Fibroblast of the aortic adventitia (primary cell): Measurements from ENCODE around the gene MEP1A. TPM values are rescaled to one million over a fixed set of nuclear protein-coding genes. Genes with fewer than 3 reads are reported as not detected.

ENCODE experiments used
- DNase-seq: peaks from one replicate; pipeline ENCODE4 v3.0.0-alpha.2; 2010; ENCODE audit warnings: low read depth
- H3K4me3 ChIP-seq: 2 replicates; pipeline ENCODE4 v1.5.1; 2011; ENCODE audit warnings: low read depth, mild to moderate bottlenecking, control low read depth, low read length, moderate library complexity
- CTCF ChIP-seq: IDR thresholded peaks from 2 replicates; pipeline ENCODE4 v1.5.1; 2011; ENCODE audit warnings: mild to moderate bottlenecking, low read length, control low read depth, inconsistent platforms; ENCODE audit not compliant: insufficient read depth
- total RNA-seq: library from RNA; depleted of rRNA; stranded (reverse); fragments of >200 nt; gene quantifications from 2 replicates; pipeline ENCODE4 v1.2.3, GENCODE V29; 2012; ENCODE audit warnings: low replicate concordance

Gene MEP1A
- total RNA-seq, 1 donor, result not detected

- TF ChIP-seq CTCF, result no peak
- H3K4me3 ChIP-seq, result no peak overlapping the region
- DNase-seq, result no peak
These were observed 15.5 kb upstream of the MEP1A start for GRCh38 chr6:46777476-46778346.

DNA sequence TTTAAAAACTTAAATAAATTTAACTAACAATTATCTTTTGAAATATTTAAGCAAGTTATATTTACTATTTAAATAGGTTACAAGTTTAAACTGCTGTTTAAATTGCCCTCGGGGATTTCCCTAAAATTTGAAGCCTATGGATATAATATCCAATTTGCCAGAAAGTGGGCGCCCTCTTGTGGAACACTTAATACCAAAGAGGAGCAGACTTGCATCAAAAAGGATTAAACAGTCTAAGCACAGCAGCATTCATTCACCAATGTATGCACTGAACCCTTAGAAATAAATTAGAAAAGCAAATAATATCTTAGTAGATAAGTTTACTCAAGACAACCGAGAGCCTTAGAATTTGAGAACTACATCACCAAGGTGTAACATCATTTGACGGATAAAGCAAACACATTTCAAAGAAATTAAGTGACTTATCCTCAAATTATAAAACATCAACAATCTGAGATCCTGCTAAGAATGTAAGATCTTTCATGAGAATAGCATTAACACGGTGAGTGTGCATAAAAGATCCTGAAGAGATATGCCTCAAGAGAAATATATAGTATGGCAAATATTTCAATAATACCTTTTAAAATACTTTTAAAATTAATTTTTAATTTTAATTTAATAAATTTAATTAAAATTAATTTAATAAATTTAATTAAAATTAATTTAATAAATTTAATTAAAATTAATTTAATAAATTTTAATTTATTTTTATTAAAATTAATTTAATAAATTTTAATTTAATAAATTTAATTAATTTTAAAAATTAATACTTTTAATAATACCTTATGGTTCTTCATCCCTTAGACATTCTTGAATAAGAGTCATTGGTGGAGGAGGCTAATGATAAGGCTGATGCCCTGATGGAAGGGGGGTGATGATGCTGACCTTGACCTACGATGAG is 11.5 kb upstream of the MEP1A start:
- DNase-seq, result peak; percentile 73
- no peak overlapping the region for H3K4me3 ChIP-seq
- TF ChIP-seq CTCF, result peak; percentile 76

GRCh38 chr6:46784535-46784934 is 8.7 kb upstream of the MEP1A start:
- H3K4me3 ChIP-seq, result no peak overlapping the region
- no peak for DNase-seq
- no peak for TF ChIP-seq CTCF

- no peak overlapping the region for H3K4me3 ChIP-seq
- TF ChIP-seq CTCF, result no peak
- DNase-seq, result no peak
These were observed 5.2 kb upstream of the MEP1A start for GRCh38 chr6:46787871-46788540.

GRCh38 chr6:46788791-46789190 is 4.4 kb upstream of the MEP1A start:
- H3K4me3 ChIP-seq, result no peak overlapping the region
- DNase-seq, result no peak
- TF ChIP-seq CTCF, result no peak
